H1 (cell line): ENCODE measurements around the gene CHST13. TPM values are rescaled to one million over a fixed set of nuclear protein-coding genes. Genes with fewer than 3 reads are reported as not detected.

ENCODE experiments used
- CEBPB ChIP-seq: IDR thresholded peaks from 2 replicates; pipeline ENCODE4 v1.6.1; 2012; ENCODE audit warnings: low read depth, low read length
- CHD1 ChIP-seq: IDR thresholded peaks from 2 replicates; pipeline ENCODE4 v1.6.1; 2012; ENCODE audit warnings: low read depth, low read length, improper control_type of control experiment
- RAD21 ChIP-seq, 2 experiments: IDR thresholded peaks in 1 of 2; conservative IDR thresholded peaks in 1 of 2; 2 replicates each; pipeline ENCODE4 v1.6.1; 2011; ENCODE audit warnings: low read depth in 2 of 2, low read length in 2 of 2, improper control_type of control experiment in 1 of 2, inconsistent platforms in 1 of 2, mild to moderate bottlenecking in 1 of 2, moderate library complexity in 1 of 2
- SP2 ChIP-seq: IDR thresholded peaks from 2 replicates; pipeline ENCODE4 v1.6.1; 2012; ENCODE audit warnings: mild to moderate bottlenecking, low read length, inconsistent platforms
- polyA plus RNA-seq, 7 experiments: library from polyadenylated mRNA; depleted of rRNA in 3 of 7; stranded (reverse) in 5 of 7; unstranded in 2 of 7; fragments of >200 nt in 5 of 7; fragments of 200-250 nt in 2 of 7; gene quantifications; 1 replicate in 5 of 7; 2 replicates in 1 of 7; 4 replicates in 1 of 7; pipeline versions ENCODE4 v1.2.1 to v1.2.3, GENCODE V29; 2011 to 2013; ENCODE audit warnings: missing spikeins in 2 of 7, mixed read lengths in 2 of 7
- total RNA-seq: library from RNA; stranded (reverse); fragmentation: NEBNext Ultra II Directional; extraction: Animal tissue kit (Norgen Biotek cat#: 25700); gene quantifications from 2 replicates; pipeline ENCODE4 v1.2.1, GENCODE V29; 2021

CHST13 gene
- total and polyA plus RNA-seq, 2 of the 8 experiments (the other 6 are each of a cell fraction or from before 2014, with no cell fraction given), result 5.4 to 11.7 TPM

- TF ChIP-seq RAD21 (IDR thresholded peaks at IDR 0.05 in 1 of 2, conservative IDR thresholded peaks at IDR 0.05 in 1 of 2; ENCODE audit: low read depth in 2 of 2, low read length in 2 of 2) (no peak), CEBPB (no peak), CHD1 (no peak), SP2 (no peak)
Observed at GRCh38 chr3:126521122-126521891, 2.6 kb upstream of the CHST13 start (continued).
